ENCODE results near the gene DNM3.
"Not testable (repeated sequence)": the region's sequence is repeated elsewhere in the genome, so short reads cannot be mapped to it uniquely, and the experiment has no call there.

Gene DNM3

DNA sequence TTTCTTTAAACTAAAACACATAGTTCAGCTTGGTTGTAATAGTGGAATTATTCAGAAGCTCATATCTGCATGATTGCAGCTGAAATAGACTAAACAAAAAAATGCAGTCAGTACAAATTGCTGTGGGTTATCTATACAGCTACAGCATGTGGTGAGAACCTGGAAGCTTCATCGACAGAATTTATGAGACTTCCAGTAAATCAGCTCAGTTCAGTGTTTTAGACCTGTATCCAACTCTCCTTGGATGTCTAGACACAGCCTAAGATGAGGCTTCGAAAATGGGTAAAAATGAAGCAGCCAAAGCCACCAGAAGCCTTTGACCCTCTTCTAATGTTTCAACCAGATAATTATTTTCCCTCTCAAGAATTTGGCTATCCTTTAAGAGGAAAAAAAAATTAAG, 452.1 kb downstream of the DNM3 start:
- no peak for DNase-seq

DNA sequence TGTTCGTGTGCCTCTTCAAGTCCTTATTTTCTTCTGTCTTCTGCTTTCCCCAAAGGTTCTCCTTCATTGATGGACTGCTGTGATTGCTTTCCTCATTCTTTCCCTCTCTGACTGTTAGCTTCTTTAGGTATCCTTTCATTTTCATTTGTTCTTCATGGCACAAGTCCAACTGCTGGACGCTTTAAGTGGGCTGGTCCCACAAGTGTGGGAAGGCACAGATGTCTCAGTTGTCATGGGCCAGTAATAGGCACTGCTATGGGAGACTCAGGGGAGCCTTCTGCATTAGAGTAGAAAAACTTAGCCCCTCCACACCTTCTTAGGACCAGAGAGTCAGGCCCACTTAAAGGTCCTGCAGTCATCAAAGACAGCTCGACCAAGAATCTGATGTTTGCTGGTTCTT, 456.8 kb downstream of the DNM3 start:
- DNase-seq: no peak

DNA sequence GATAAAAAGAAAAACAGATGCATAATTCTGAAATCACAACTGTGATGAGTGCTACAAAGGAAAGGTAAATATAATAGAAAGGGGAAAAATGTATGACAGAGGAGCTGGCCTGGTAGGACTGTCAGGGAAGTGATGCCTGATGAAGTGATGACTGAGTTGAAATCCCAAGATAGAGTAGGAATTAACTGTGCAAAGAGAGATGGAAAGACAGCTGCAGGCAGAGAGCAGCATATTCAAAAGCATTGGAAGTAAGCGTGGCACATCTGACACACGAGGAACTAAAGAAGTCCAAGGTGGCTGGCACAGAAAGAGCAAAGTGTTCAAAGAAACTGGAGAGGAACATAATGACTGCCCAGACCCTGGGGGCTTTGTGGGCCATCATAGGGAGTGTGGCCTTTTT, 457.6 kb downstream of the DNM3 start:
- no peak for DNase-seq

DNA sequence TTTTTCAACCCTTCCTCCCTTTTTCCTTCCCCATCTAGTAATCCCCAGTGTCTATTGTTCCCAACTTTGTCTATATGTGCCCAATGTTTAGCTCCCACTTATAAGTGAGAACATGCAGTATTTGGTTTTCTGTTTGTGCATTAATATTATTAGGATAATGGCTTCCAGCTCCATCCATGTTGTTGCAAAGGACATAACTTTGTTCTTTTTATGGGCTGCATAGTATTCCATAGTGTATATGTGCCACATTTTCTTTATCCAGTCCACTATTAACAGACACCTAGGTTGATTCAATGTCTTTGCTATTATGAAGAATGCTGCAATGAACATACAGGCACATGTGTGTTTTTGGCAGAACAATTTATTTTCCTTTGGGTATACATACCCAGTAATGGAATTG, 458.2 kb downstream of the DNM3 start:
- no peak for DNase-seq

DNA sequence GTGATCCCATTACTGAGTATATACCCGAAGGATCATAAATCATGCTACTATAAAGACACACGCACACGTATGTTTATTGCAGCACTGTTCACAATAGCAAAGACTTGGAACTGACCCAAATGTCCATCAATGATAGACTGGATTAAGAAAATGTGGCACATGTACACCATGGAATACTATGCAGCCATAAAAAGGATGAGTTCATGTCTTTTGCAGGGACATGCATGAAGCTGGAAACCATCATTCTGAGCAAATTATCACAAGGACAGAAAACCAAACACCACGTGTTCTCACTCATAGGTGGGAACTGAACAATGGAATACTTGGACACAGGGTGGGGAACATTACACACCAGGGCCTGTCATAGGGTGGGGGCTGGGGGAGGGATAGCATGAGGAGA, 466.2 kb downstream of the DNM3 start:
- not testable (repeated sequence) for DNase-seq

DNA sequence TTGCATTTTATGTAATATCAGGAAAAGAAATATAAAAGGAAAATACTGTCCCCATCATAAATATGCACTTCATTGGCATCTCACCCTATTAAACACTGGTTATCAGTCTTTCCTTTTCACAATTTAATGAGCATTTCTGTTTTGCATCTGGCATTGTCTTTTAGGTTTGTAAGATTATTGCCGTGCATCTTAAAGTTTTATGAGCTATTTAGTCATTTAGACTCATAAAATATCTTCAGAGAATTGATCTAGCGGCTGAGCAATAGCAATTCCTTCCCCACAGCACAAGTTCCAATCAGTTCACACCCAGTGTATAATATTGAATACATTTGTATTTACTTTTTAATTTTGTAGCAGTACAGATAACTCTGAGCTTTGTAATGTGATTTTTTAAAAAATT, 466.8 kb downstream of the DNM3 start:
- DNase-seq: no peak

DNA sequence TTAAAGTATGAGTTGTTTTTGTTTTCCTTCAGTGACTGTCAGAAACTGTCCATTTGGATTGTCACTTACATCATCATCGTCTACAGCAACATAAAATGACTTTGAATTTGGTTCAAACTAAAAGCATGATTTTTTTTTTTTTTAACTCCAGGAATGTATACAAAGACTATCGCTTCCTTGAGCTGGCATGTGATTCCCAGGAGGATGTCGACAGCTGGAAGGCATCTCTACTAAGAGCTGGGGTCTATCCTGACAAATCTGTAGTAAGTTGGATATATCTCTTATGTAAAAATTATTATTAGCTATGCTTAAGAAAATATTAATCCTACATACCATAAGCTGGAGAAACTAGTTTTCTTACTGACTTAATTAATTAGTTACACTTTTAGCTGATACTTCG, 467.3 kb downstream of the DNM3 start:
- no peak for DNase-seq

DNA sequence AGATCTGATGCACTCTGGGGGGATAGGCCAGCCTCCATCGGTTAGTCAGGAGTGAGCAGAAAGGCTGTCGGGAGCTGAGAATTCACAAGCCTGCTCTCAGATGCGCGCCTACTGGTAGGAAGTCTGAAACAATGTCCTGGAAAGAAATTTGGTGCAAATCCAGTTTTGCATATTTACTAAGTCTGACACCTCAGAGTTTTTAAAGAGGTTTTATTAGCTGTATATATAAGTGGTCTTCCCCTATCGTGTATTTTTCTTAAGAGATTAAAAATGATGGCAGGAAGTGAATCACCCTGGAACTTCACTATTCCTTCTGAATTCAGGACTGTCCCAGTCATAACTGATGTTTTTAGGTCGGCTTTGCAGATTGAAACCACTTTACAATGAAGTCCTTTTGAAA, 479.4 kb downstream of the DNM3 start:
- DNase-seq: no peak

DNA sequence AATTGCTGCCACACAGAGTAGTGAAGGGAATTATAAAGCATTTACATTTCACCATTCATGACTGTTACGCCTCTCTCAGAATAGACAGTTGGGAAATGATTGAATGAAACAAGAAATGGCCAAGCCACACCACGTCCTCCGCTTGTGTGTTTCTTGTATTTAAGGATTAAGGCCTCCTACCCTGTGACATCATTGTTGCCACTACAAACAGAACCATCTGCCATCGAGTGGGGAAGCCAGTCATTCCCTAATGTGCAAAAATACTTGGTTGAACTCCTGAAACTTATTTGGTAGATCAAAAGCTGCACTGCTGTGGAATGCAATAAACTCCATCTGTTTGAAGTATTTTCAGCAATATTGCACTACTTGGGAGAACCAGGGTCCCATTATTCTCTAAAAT, 480.2 kb downstream of the DNM3 start:
- DNase-seq: no peak

DNA sequence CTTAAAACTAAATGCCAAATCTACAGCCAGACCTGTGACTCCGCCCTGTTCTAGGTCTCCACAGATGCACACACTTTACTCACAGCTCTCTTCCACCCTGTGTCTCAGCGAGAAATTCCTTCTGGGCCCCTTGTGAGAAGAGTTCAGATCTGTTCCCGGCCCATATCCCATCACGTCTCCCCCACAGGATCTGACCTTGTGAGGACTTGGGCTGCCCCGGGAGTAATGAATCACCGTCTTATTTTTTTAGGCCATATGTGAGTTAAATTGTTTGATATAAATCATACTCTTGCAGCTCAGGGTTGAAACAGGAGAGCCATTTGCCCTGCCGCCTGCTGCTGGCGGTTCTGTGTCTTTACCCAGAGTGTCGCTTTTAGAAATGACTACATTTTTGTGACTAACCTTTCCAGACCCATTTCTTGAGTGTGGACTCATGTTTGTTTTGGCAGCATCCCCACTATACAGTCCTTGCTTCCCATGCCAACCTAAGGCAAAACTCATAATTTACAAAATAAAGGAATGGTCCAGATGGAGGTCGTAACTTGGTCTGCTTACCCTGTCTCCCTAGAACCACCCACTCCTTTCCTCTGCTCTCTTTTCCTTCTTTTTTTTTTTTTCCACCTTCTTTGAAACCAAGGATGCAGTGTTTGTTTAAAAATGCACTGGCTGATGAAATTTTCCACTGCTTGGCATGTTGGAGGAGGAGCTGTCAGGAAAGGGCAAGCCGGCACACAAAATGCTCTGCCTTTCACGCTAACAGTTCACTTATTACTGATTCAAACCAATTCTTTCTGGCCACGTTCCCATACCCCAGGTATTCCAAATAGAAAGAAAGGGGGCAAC, 481.1 kb downstream of the DNM3 start:
- no peak for DNase-seq

DNA sequence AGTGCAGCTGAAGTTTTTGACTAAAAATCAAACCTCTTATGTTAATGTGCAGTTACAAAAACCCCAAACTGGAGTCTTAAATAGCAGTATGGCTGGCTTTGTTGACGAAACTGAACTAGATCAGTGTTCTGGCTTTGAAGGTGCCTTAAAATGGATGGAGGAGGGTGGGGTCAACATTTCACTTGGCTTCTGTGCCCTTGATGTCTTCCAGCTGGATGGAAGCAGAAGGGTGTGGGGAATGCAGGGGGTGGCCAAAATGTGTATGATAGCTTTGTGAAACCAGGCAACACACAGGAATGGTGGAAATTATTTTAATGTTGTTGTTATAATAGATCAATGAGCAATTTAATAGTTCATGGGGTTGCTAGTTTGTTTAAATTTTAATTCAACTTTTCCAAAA, 482.4 kb downstream of the DNM3 start:
- no peak for DNase-seq

DNA sequence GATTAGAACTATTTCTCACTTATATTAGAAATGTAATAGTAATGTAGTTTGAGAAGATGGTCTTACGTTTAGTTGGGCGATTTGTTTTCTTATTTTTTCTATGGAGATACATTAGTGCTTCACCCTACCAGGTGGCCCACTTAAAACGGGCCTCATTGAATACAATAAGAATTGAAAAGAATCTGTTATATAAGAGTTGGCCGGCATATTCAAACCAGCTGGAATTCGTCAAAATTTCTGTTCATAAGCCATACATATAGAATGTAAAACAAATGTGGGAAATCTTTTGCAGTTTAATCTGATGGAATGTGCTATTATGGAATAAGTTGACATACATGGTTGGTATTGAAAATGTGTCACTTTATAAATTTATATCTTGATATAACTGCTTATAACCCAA, 482.8 kb downstream of the DNM3 start:
- no peak for DNase-seq

DNA sequence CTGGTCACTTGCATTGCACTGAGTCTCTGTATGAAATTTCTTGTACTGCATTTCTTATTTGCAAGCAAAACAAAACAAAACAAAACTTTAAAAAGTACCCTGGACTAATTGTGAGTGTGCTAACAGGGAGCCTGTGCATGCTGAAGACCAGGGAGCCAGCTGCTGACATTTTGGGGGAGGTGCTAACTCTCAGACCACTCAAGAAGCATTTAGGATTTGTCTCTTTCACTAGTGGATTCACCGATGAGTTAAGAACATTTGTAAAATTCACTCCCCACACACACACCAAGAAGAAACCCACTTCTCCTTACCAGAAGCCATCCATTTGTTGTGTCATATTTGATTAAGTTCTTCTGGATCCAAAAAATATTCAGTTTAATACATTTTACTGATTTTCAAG, 483.5 kb downstream of the DNM3 start:
- DNase-seq: no peak

DNA sequence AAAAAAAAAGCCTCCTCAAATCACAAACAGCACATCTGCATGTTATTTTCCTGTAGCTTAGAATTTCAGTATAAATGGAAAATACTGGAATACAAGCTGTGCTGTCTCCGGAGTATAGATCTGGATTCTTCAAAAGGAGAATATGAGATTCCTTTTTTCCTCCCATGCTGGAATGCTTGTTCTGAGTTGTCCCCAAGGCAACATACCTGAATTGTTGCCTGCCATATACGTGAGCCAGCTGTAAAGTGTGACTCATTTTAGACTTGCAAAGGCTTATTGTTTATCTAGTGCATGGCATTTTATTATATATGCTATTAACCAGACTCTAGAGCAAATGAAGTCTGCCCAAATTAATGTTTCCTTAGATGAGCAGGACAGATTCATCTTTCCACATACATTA, 484.2 kb downstream of the DNM3 start:
- no peak for DNase-seq

DNA sequence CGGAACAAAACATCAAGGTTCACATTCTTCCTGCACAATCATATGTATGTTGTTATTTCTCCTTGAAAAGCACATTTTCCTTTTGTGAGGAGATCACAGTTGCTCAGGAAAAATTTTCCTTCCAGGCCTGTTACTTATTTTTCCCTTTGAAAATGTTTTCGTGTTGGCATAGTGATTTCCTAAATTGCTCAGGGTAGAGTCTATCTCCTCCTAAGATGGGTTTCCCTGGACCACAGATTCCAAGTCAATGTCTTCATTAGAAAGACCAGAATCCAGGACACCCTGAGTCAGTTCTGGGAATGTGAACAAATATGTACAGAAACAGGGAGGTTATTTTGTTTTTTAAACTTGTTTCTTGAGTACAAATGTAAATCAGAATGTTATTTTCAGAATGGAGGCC, 484.8 kb downstream of the DNM3 start:
- DNase-seq: no peak

DNA sequence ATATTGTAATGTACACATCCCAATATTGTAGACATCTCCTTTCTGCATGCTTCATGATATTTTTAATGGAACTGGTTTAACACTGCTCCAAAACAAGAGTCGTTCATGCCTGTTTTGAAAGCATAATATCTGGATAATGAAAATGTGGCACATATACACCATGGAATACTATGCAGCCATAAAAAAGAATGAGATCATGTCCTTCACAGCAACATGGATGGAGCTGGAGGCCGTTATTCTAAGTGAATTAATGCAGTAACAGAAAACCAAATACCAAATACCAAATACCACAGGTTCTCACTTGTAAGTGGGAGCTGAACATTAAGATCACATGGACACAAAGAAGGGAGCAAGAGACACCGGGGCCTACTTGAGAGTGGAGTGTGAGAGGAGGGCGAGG, 487.0 kb downstream of the DNM3 start:
- DNase-seq: no peak

DNA sequence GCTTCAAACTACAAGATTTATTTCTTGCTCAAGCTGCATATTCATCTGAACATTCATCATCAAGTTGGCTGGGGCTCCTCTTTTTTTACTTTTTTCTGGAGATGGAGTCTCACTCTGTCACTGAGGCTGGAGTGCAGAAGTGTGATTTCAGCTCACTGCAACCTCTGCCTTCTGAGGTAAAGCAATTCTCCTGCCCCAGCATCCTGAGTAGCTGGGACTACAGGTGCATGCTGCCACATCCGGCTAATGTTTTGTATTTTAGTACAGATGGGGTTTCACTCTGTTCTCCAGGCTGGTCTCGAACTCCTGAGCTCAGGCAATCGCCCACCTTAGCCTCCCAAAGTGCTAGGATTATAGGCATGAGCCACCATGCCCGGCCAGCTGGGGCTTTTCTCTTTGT, 490.9 kb downstream of the DNM3 start:
- no peak for DNase-seq

DNA sequence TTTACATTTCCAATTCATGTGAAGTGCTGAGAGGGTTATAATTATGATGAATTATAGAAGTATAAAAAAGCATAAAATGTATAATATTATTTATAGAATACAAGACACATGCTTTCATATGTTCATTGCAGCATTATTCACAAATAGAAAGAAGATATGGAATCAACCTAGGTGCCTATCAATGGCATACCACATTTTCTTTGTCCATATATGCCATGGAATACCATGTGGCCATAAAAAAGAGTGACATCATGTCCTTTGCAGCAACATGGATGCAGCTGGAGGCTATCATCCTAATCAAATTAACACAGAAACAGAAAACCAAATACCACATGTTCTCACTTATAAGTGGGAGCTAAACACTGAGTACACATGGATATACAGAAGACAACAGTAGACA, 494.1 kb downstream of the DNM3 start:
- DNase-seq: no peak

DNA sequence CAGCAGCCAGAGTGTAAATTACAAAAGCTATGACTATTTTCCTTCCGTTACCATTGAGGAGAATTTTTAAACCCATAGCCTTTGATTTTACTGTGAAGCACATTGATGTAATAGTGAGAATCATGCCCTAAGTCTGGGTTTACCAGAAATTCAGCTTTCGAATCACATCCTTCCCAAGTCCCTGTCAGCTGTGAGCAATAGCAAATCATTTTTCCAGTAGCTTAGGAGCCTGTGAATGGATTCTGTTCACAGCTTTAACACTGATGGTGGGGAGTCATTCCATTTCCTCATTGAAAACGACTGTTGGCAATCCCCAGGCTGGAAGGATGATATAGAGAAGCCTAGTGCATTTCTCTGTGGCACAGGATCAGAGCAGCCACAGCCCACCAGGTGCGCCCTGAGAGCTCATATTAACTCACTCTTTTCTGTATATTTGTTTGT, 497.0 kb downstream of the DNM3 start:
- DNase-seq: no peak

DNA sequence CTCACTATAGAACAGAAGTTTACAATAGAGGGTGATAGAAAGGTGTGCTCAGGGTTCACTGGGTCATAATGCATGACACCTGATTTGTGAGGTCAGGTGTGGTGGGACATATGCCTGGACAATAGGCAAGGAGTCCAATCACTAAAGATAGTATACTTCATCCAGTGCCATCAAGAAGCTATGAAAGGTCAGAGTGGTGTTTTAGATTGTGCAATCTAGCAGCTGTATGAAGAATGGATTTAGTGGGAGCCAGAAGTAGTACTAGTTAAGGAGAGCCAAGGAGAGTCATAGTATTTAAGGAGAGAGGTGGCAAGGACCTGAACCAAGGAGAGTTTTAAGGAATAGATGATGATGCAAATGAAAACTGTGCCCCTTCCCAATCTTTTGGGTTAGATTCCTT, 498.5 kb downstream of the DNM3 start:
- DNase-seq: no peak

DNA sequence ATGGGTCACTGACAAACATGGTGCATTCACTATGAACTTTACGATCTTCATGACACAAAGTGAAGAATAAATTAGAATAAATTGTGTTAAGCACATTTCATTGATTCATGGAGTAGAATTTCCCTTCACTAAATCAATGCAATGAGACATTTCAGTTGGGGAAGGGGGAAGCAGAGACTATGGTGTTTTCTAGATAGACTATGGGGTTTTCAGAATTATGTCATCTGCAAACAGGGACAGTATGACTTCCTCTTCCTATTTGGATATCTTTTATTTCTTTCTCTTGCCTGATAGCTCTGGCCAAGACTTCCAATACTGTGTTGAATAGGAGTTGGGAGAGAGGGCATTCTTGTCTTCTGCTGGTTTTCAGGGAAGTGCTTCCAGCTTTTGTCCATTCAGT, 499.2 kb downstream of the DNM3 start:
- no peak for DNase-seq

DNA sequence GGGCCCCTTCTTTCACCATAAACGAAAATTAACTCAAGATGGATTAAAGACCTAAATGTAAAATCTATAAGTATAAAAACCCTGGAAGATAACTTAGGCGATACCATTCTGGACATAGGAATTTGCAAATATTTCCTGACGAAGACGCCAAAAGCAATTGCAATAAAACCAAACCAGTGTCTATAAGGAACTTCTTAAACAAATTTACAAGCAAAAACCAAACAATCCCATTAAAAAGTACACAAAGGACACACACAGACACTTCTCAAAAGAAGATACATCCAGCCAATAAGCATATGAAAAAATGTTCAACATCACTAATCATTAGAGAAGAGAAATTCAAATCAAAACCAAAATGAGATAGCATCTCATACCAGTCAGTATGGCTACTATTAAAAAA, 500.4 kb downstream of the DNM3 start:
- DNase-seq: no peak

DNA sequence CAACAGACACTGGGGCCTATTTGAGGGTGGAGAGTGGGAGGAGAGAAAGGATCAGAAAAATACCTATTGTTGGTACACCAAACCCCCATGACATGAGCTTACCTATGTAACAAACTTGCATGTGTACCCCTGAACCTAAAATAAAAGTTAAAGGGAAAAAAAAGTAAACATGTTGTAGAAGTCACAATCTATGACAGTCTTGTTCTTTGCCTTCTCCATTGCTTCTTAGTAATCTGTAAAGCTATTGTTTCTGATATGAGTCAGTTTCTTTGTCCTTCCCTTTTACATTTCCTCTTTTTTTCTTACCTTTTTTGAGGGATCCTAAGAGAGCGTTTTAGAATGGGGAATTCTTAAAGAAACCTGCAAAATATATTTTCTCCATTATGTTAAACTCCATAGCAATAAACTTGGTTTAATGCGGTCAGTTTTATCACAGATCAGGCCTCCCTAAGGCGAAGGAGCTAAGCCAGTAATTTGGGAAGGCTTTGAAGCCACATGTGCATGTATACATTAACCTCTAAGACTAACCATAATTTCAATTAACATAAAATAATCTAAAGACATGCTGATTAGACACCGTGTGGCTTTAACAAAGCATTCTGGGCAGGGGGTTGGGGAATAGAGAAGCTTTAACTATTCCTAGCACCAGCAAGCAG, 501.4 kb downstream of the DNM3 start:
- no peak for DNase-seq

DNA sequence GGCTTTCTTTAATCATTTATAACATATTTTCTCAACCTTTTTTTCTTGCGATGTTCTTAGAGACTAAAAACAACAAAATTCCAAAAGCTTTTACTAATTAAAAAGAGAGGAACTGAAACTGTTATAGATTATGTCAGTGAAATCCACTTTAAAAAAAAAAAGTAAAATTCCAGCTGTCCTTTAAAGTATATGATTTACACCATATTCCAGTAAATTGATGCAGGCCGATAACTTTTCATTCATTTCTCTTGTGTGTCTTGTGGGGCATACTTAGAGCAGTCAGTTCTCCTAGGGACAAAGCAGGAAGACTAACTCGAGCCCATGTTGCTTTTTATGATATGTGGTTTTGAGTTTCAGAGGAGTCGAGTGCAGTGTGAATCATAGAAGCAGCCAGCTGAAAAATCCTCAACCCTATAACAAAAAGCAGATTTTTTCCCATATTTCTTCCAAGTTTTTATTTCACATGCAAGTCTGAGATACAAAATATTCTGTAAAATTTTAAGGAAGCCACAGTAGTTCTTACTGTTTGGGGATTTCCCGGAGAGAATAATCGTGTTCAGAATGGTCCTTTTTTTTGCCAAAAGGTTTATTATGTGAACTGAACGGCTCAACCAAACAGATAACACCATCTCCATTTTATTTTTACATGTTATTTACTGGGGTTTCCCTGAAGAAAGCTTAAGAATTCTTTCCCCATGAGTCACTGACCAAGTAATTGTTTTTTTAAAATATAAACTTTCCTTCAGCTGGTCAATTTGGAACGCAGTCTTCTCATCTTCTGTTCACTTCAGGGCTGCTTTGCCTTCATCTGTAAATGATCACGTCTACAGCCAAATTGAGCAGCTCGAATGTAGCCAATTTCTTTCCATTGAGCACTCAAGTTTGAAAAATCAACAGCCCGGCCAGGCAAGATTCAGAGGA, 502.2 kb downstream of the DNM3 start:
- DNase-seq: no peak

Data from activated CD4-positive, alpha-beta T cell treated with anti-CD3 and anti-CD28 coated beads, Interleukin-2, amount 50 U/mL, for 4 hours (primary cell).